ENCODE results near the gene RAC2.

Gene RAC2

DNA sequence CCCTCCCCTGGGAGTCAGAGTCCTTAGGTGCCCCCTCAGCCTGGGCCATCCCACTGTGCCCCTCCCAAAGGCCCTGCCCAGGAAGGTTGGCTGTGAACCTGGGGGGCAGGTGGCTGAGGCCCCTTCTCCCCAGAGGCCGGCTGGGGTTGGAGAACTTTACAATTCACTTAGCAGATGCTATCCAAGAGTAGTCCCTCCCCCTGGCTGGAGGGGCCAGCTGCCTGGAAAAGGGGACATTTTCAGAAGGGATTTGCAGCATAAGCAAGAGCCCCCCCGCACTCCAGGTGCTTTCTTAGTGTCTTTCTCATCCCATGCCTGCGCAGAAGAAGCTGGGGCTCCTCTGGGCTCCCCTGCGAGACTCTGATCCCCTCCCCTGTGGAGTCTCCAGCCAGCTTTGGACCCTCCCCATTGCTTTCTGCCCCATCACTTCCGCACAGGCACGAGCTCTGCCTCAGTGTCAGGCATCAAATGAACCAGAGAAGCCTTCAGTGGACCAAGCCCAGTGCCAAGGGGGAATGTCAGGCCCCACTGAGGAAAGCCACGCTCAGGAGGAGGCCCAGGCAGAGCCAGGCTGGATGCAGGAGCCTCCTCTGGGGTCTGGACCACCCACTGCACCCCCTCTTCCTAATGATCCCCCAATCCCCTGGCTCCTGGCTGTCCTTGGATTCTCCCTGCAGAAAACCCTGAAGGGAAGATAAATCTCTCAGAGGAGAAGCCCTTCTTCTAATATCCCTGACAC, 35.5 kb downstream of the RAC2 start:
- TF ChIP-seq CTCF (IDR thresholded peaks at IDR 0.05) = no peak

DNA sequence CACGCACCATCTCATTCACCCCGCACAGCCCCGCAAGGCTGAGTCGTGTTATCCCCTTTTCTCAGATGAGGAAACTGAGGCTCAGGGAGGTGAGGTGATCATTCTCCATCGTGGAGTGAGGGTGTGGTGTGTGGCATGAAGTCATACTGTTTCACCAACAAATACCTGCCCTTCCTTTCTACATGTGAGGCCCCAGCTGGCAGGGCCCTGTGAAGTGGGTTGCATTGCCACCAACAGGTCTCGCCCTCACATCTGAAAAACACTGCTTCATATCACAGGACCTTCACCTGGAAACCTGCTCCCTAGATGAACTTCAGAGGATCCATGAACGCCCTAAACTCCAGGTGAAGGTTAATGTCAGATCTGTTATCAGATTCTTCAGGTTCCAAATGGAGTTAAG, 36.1 kb downstream of the RAC2 start:
- TF ChIP-seq CTCF (IDR thresholded peaks at IDR 0.05) = no peak

- no peak for TF ChIP-seq CTCF (IDR thresholded peaks at IDR 0.05)
Measured at GRCh38 chr22:37206841-37207821, 36.9 kb downstream of the RAC2 start.

DNA sequence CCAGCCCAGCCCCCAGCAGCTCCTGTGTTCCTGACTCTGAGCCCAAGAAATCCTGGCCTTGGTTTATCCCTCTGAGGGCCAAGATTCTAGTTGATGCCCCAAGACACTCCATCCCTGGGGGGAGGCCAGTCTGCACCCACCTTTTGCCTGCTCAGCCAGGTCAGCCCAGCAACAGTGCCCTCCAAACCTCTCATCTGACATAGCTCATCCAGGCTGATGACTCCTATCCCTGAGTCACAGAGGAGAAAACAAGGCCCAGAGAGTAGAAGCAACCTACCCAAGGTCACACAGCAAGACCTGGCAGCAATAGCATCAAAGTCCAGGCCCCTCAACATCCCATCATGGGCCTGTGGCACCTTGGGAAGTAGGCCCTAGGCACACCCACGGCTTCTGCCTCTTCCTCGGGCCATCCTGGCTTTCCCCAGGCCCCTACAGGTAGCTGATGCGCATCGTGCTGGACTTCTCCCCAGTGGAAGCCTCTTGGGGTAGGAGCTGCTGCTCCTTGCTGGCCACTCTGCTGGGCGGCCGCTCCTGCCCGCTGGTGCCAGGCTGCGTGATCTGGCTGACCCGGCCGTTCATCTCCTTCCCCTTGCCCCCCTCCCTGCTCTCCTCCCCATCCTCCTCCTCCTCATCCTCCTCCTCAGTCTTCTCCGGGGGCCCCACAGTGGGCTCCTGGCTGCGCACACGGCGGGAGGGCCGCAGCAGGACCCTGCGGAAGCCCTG, 37.8 kb downstream of the RAC2 start:
- no peak for TF ChIP-seq CTCF (IDR thresholded peaks at IDR 0.05)

GRCh38 chr22:37205046-37205445, 39.0 kb downstream of the RAC2 start:
- no peak for TF ChIP-seq CTCF (IDR thresholded peaks at IDR 0.05)

- TF ChIP-seq CTCF (IDR thresholded peaks at IDR 0.05) = no peak
Measured at GRCh38 chr22:37204045-37204655, 39.9 kb downstream of the RAC2 start.
